HFFc6 (cell line): Measurements from ENCODE around the gene GNB4. TPM values are rescaled to one million over a fixed set of nuclear protein-coding genes. Genes with fewer than 3 reads are reported as not detected.

Source experiments
- DNase-seq: peaks from one replicate; pipeline ENCODE4 v3.0.0-alpha.2; 2018
- H3K27ac Mint-ChIP-seq: 2 replicates; pipeline ENCODE4 v1.8.0; 2020; ENCODE audit warnings: mild to moderate bottlenecking, mixed read lengths
- H3K27me3 Mint-ChIP-seq: 2 replicates; pipeline ENCODE4 v1.8.0; 2021; ENCODE audit warnings: mild to moderate bottlenecking, moderate library complexity, mixed read lengths; ENCODE audit not compliant: insufficient read depth
- H3K36me3 Mint-ChIP-seq: 2 replicates; pipeline ENCODE4 v1.8.0; 2021; ENCODE audit warnings: low read depth, mixed read lengths
- H3K4me1 Mint-ChIP-seq: 2 replicates; pipeline ENCODE4 v1.8.0; 2020; ENCODE audit warnings: low read depth, mixed read lengths
- H3K4me3 Mint-ChIP-seq: 2 replicates; pipeline ENCODE4 v1.8.0; 2020; ENCODE audit warnings: mild to moderate bottlenecking, moderate library complexity, mixed read lengths
- H3K9me3 Mint-ChIP-seq: 2 replicates; pipeline ENCODE4 v1.8.0; 2020; ENCODE audit warnings: mild to moderate bottlenecking, mixed read lengths
- total RNA-seq, 6 experiments: library from RNA; stranded (reverse); fragmentation: NEBNext Ultra II Directional; extraction: Animal tissue kit (Norgen Biotek cat#: 25700); gene quantifications; 2 replicates in 1 of 6; 3 replicates in 5 of 6; pipeline ENCODE4 v1.2.3, GENCODE V29; 2021
- TF ChIP-seq, protein P1 (sequence below): fragments of 200-600 bp; sonication (generic); IDR thresholded peaks from 2 replicates; pipeline ENCODE4 v1.5.0; 2021; ENCODE audit warnings: antibody characterized with exemption, mild to moderate bottlenecking

GNB4 gene
- total RNA-seq, 6 experiments from 2014 or later = 40.8 to 51.0 (median 46.3) TPM

DNA sequence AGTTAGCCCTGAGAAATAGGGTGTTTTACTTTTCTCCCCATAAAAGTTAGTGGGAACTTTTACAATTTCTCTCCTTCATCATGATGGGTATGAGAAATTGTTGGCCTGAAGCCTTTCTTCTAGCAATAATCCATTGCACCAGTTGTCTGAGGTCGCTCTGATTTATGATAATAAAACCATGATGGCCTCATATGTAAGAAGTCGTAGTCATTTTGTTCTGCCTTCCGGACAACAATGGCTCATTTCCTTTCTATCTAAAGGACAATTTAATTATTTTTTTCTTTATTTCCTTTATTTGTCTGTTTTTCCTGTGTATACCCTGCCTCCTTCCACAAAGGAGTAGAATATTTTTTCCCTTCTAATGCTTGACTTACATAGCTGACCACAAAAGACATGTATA is 31.6 kb upstream of the GNB4 start:
- no peaks in the 10 kb centered on the region for H3K9me3 Mint-ChIP-seq
- no peak for DNase-seq
- TF ChIP-seq, protein P1, sequence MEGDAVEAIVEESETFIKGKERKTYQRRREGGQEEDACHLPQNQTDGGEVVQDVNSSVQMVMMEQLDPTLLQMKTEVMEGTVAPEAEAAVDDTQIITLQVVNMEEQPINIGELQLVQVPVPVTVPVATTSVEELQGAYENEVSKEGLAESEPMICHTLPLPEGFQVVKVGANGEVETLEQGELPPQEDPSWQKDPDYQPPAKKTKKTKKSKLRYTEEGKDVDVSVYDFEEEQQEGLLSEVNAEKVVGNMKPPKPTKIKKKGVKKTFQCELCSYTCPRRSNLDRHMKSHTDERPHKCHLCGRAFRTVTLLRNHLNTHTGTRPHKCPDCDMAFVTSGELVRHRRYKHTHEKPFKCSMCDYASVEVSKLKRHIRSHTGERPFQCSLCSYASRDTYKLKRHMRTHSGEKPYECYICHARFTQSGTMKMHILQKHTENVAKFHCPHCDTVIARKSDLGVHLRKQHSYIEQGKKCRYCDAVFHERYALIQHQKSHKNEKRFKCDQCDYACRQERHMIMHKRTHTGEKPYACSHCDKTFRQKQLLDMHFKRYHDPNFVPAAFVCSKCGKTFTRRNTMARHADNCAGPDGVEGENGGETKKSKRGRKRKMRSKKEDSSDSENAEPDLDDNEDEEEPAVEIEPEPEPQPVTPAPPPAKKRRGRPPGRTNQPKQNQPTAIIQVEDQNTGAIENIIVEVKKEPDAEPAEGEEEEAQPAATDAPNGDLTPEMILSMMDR = no peak
- no peaks in the 10 kb centered on the region for H3K36me3 Mint-ChIP-seq
- H3K27me3 Mint-ChIP-seq = peaks cover 12% of the 10 kb centered on the region
- no peak overlapping the region for H3K27ac Mint-ChIP-seq
- no peak overlapping the region for H3K4me3 Mint-ChIP-seq
- no peaks in the 10 kb centered on the region for H3K4me1 Mint-ChIP-seq

DNA sequence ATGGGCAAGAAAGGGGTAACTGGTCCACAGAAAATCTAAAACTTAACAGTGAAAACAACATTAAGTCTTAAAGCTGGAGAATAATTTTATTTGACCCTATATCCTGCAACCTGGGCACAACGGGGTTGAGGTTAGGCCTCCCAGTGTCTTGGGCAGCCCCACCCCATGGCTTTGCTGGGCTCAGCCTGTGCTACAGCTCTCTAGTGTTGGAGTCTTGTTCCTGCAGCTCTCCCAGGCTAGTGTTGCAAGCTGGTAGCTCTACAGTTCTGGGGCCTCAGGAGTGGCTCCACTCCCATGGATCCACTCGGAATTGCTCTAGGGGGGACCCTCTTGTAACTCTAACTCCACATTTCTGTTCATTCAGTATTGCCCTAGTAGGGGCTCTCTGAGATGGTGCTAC is 24.9 kb upstream of the GNB4 start:
- H3K9me3 Mint-ChIP-seq = no peaks in the 10 kb centered on the region
- no peak for DNase-seq
- H3K27me3 Mint-ChIP-seq = peaks cover 7% of the 10 kb centered on the region
- H3K4me3 Mint-ChIP-seq = no peak overlapping the region
- peaks cover 5% of the 10 kb centered on the region; the same call in 1 of the 2 replicates for H3K4me1 Mint-ChIP-seq
- TF ChIP-seq, protein P1 = no peak
- no peaks in the 10 kb centered on the region for H3K36me3 Mint-ChIP-seq
- no peak overlapping the region for H3K27ac Mint-ChIP-seq

DNA sequence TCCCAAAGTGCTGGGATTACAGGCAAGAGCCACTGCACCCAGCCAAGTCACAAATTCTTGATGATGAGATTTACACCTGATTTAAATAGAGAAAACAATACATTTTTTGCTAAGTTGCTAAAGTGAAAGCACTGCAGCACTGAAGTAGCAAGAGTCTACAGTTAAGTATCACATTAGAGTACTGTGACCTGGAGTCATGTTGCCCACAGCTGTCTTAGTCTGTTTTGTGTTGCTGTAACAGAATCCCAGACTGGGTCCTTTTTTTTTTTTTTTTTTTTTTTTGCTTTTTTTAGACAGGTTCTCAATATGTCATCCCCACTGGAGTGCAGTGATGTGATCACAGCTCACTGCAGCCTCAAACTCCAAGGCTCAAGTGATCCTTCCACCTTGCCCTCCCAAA is 23.2 kb upstream of the GNB4 start:
- TF ChIP-seq, protein P1 = no peak
- H3K27me3 Mint-ChIP-seq = peaks cover 3% of the 10 kb centered on the region
- no peaks in the 10 kb centered on the region for H3K36me3 Mint-ChIP-seq
- no peak overlapping the region for H3K27ac Mint-ChIP-seq
- H3K9me3 Mint-ChIP-seq = no peaks in the 10 kb centered on the region
- DNase-seq = no peak
- peaks cover 5% of the 10 kb centered on the region; the same call in 1 of the 2 replicates for H3K4me1 Mint-ChIP-seq
- no peak overlapping the region for H3K4me3 Mint-ChIP-seq

DNA sequence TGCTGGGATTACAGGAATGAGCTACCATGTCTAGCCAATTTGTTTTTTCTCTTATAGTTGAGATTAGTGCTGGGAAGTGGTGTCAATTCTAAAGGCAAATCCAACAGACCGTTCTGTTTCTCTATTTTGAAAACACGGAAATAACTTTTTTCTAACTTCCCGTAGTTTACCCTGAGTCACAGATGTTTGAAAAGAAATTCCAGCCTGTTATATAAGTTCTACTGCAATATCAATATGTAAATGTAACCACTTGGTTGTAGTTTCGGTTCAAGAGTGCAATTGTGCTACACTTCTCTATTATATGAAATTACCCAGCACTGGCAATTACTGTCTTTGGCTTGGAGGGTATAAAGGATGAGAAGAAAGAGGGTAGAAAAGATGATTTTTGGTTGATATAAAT is 22.3 kb upstream of the GNB4 start:
- H3K27me3 Mint-ChIP-seq = peaks cover 3% of the 10 kb centered on the region; the same call in 1 of the 2 replicates
- H3K9me3 Mint-ChIP-seq = no peaks in the 10 kb centered on the region
- TF ChIP-seq, protein P1 = no peak
- H3K27ac Mint-ChIP-seq = no peak overlapping the region; the same call in 1 of the 2 replicates
- no peaks in the 10 kb centered on the region for H3K36me3 Mint-ChIP-seq
- DNase-seq = no peak
- H3K4me3 Mint-ChIP-seq = peak overlapping the region; percentile 41; the same call in 1 of the 2 replicates
- H3K4me1 Mint-ChIP-seq = peaks cover 5% of the 10 kb centered on the region; the same call in 1 of the 2 replicates

DNA sequence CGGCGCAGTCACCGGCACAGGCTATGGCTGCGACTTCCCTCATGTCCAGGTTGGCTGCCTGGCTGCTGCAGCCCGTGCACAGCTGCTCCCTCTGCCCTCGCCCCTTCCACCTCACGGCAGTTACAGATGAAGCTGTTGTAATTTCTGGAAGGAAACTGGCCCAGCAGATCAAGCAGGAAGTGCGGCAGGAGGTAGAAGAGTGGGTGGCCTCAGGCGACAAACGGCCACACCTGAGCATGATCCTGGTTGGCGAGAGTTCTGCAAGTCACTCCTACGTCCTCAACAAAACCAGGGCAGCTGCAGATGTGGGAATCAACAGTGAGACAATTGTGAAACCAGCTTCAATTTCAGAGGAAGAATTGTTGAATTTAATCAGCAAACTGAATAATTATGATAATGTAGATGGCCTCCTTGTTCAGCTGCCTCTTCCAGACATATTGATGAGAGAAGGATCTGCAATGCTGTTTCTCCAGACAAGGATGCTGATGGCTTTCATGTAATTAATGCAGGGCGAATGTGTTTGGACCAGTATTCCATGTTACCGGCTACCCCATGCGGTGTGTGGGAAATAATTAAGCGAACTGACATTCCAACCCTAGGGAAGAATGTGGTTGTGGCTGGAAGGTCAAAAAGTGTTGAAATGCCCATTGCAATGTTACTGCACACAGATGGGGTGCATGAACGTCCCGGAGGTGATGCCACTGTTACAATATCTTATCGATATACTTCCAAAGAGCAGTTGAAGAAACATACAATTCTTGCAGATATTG is 13.2 kb upstream of the GNB4 start:
- DNase-seq = no peak
- Mint-ChIP-seq H3K4me1 (no peaks in the 10 kb centered on the region), H3K27me3 (peaks cover 2% of the 10 kb centered on the region; the same call in 1 of the 2 replicates), H3K4me3 (no peak overlapping the region), H3K27ac (no peak overlapping the region), H3K36me3 (no peaks in the 10 kb centered on the region), H3K9me3 (no peaks in the 10 kb centered on the region)
- TF ChIP-seq, protein P1 = no peak
